Ishikawa (cell line): Measurements from ENCODE around the gene RPTOR.

ENCODE experiments used
- CEBPB ChIP-seq: IDR thresholded peaks from 2 replicates; pipeline ENCODE4 v1.6.1; 2012
- CREB1 ChIP-seq: IDR thresholded peaks from 2 replicates; pipeline ENCODE4 v1.6.1; 2012; ENCODE audit warnings: low read depth
- EP300 ChIP-seq: IDR thresholded peaks from 2 replicates; pipeline ENCODE4 v1.6.1; 2012; ENCODE audit warnings: borderline replicate concordance
- FOXM1 ChIP-seq: IDR thresholded peaks from 2 replicates; pipeline ENCODE4 v1.6.1; 2012; ENCODE audit warnings: low read depth, borderline replicate concordance
- MAX ChIP-seq: IDR thresholded peaks from 2 replicates; pipeline ENCODE4 v1.6.1; 2012
- NFIC ChIP-seq: IDR thresholded peaks from 2 replicates; pipeline ENCODE4 v1.6.1; 2012
- RAD21 ChIP-seq: IDR thresholded peaks from 2 replicates; pipeline ENCODE4 v1.6.1; 2012; ENCODE audit warnings: low read depth
- REST ChIP-seq: IDR thresholded peaks from 2 replicates; pipeline ENCODE4 v1.6.1; 2012; ENCODE audit warnings: low read depth, mild to moderate bottlenecking
- TAF1 ChIP-seq: IDR thresholded peaks from 2 replicates; pipeline ENCODE4 v1.6.1; 2012; ENCODE audit warnings: low read depth, mild to moderate bottlenecking
- TCF12 ChIP-seq: IDR thresholded peaks from 2 replicates; pipeline ENCODE4 v1.6.1; 2012; ENCODE audit warnings: low read depth
- TEAD4 ChIP-seq: IDR thresholded peaks from 2 replicates; pipeline ENCODE4 v1.6.1; 2012
- USF1 ChIP-seq: IDR thresholded peaks from 2 replicates; pipeline ENCODE4 v1.6.1; 2012
- ZBTB7A ChIP-seq: IDR thresholded peaks from 2 replicates; pipeline ENCODE4 v1.6.1; 2012; ENCODE audit warnings: low read depth

RPTOR gene

GRCh38 chr17:80940171-80941123 lies 395.8 kb downstream of the RPTOR start:
- TF ChIP-seq EP300 (no peak), RAD21 (no peak), TAF1 (no peak), TCF12 (no peak), REST (no peak), MAX (no peak), ZBTB7A (no peak), TEAD4 (no peak)

- TF ChIP-seq EP300 (no peak), TEAD4 (no peak), TCF12 (no peak), REST (no peak), RAD21 (no peak), CREB1 (no peak)
Observed at GRCh38 chr17:80941171-80941570, 396.5 kb downstream of the RPTOR start.

- TF ChIP-seq MAX (no peak), TCF12 (no peak), NFIC (no peak), TAF1 (no peak), CEBPB (no peak)
Observed at GRCh38 chr17:80941743-80942422, 397.2 kb downstream of the RPTOR start.

GRCh38 chr17:80942423-80943345 lies 398.0 kb downstream of the RPTOR start:
- no peak for TF ChIP-seq FOXM1
- peak; percentile 84 for TF ChIP-seq NFIC
- no peak for TF ChIP-seq REST
- TF ChIP-seq RAD21: peak; percentile 11; the same call in 1 of the 2 replicates
- TF ChIP-seq TEAD4: no peak
- no peak for TF ChIP-seq TAF1
- no peak for TF ChIP-seq EP300
- no peak for TF ChIP-seq USF1
- TF ChIP-seq TCF12: no peak
